Calu3 (cell line): Measurements from ENCODE around the gene CYP2A13. TPM values are rescaled to one million over a fixed set of nuclear protein-coding genes. Genes with fewer than 3 reads are reported as not detected.
A peak's percentile ranks its signal among the peaks of the same experiment; 100 is the strongest.
"Not testable (repeated sequence)": the region's sequence is repeated elsewhere in the genome, so short reads cannot be mapped to it uniquely, and the experiment has no call there.

Source experiments
- Bru-seq: library from RNA; stranded (reverse); fragments of 400-500 nt; gene quantifications from one replicate; lab custom pipeline; 2021; lab: Mats Ljungman, UMichigan
- BruChase-seq, 2 experiments: library from RNA; stranded (reverse); fragments of 400-500 nt; gene quantifications; one replicate each; lab custom pipeline; 2021; lab: Mats Ljungman, UMichigan
- BruUV-seq: library from RNA; stranded (reverse); fragments of 400-500 nt; replicated peaks from 2 replicates; lab custom pipeline; 2021; lab: Mats Ljungman, UMichigan
- CTCF ChIA-PET: fragments of 300-600 bp; sonication (Branson Sonifier 250); formaldehyde crosslinking; loops from one replicate; lab custom pipeline; 2022; ENCODE audit warnings: antibody characterized with exemption; lab: Charles Lee
- DNase-seq: peaks from one replicate; pipeline ENCODE4 v3.0.0; 2022
- H3K27ac Mint-ChIP-seq: one replicate; pipeline ENCODE4 v1.8.0; 2022; ENCODE audit warnings: mixed read lengths; ENCODE audit not compliant: unreplicated experiment
- H3K27me3 Mint-ChIP-seq: one replicate; pipeline ENCODE4 v1.8.0; 2022; ENCODE audit warnings: mixed read lengths; ENCODE audit not compliant: unreplicated experiment
- H3K36me3 Mint-ChIP-seq: one replicate; pipeline ENCODE4 v1.8.0; 2022; ENCODE audit warnings: mild to moderate bottlenecking, moderate library complexity, mixed read lengths; ENCODE audit not compliant: insufficient read depth, unreplicated experiment
- H3K4me1 Mint-ChIP-seq: one replicate; pipeline ENCODE4 v1.8.0; 2022; ENCODE audit warnings: mild to moderate bottlenecking, low read depth, mixed read lengths; ENCODE audit not compliant: unreplicated experiment
- H3K4me3 Mint-ChIP-seq: one replicate; pipeline ENCODE4 v1.8.0; 2022; ENCODE audit warnings: mild to moderate bottlenecking, low read depth, moderate library complexity, mixed read lengths; ENCODE audit not compliant: unreplicated experiment
- H3K9me3 Mint-ChIP-seq: one replicate; pipeline ENCODE4 v1.8.0; 2022; ENCODE audit warnings: low read depth, mixed read lengths; ENCODE audit not compliant: unreplicated experiment
- intact Hi-C: fragments of 100-400 bp; cut with micrococcal nuclease; formaldehyde crosslinking; loops from one replicate; pipeline ENCODE4 v1.10.0; 2022; ENCODE audit not compliant: unreplicated experiment
- long read RNA-seq: library from polyadenylated mRNA; stranded (forward); transcript quantifications from one replicate; pipeline ENCODE4 v2.0.0, GENCODE V29; 2022
- total RNA-seq: library from RNA; stranded (reverse); gene quantifications from 2 replicates; pipeline ENCODE4 v1.2.3, GENCODE V29; 2022
- TF ChIP-seq, protein P1 (sequence below): fragments of 200-600 bp; IDR thresholded peaks from one replicate; pipeline ENCODE4 v1.8.0; 2022; ENCODE audit warnings: antibody characterized with exemption; ENCODE audit not compliant: unreplicated experiment

The CYP2A13 gene, protein sequence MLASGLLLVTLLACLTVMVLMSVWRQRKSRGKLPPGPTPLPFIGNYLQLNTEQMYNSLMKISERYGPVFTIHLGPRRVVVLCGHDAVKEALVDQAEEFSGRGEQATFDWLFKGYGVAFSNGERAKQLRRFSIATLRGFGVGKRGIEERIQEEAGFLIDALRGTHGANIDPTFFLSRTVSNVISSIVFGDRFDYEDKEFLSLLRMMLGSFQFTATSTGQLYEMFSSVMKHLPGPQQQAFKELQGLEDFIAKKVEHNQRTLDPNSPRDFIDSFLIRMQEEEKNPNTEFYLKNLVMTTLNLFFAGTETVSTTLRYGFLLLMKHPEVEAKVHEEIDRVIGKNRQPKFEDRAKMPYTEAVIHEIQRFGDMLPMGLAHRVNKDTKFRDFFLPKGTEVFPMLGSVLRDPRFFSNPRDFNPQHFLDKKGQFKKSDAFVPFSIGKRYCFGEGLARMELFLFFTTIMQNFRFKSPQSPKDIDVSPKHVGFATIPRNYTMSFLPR
- total RNA-seq = not detected in 2 replicates
- not detected for Bru-seq, nascent RNA
- BruChase-seq, experiment 1, labeled RNA remaining after a 6-hour chase = percentile 8 among the genes with signal in this experiment
- BruChase-seq, experiment 2, labeled RNA remaining after a 2-hour chase = percentile 17 among the genes with signal in this experiment
- long read RNA-seq = 0 reads

DNA sequence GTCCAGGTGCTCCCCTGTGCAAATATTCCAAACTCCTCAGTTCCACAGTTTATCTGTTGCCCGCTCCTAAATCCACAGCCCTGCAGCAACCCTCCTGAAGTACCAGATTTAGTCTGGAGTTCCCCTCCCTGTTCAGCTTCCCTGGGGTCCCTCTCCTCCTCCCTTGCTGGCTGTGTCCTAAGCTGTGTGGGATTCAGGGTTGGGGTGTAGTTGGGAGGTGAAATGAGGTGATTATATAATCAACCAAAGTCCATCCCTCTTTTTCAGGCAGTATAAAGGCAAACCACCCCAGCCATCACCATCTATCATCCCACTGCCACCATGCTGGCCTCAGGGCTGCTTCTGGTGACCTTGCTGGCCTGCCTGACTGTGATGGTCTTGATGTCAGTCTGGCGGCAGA lies at the start of gene CYP2A13:
TSS of gene CYP2A13 (plus strand) at position 301 of the 400 bp plus-strand sequence. CDS start at position 322, 21 bp downstream.
- TF ChIP-seq, protein P1, sequence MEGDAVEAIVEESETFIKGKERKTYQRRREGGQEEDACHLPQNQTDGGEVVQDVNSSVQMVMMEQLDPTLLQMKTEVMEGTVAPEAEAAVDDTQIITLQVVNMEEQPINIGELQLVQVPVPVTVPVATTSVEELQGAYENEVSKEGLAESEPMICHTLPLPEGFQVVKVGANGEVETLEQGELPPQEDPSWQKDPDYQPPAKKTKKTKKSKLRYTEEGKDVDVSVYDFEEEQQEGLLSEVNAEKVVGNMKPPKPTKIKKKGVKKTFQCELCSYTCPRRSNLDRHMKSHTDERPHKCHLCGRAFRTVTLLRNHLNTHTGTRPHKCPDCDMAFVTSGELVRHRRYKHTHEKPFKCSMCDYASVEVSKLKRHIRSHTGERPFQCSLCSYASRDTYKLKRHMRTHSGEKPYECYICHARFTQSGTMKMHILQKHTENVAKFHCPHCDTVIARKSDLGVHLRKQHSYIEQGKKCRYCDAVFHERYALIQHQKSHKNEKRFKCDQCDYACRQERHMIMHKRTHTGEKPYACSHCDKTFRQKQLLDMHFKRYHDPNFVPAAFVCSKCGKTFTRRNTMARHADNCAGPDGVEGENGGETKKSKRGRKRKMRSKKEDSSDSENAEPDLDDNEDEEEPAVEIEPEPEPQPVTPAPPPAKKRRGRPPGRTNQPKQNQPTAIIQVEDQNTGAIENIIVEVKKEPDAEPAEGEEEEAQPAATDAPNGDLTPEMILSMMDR = no peak
- no peak within 1 kb of the TSS for H3K27ac Mint-ChIP-seq
- H3K4me1 Mint-ChIP-seq = peaks cover 34% of the 10 kb centered on the region
- intact Hi-C loops = no loop called here
- CTCF ChIA-PET = no interaction called here
- no peaks in the 10 kb centered on the region for H3K9me3 Mint-ChIP-seq
- no peak within 1 kb of the TSS for H3K4me3 Mint-ChIP-seq
- peaks cover 47% of the 10 kb centered on the region for H3K27me3 Mint-ChIP-seq
- peaks cover 8% of the 10 kb centered on the region for H3K36me3 Mint-ChIP-seq
- BruUV-seq = no TSS peak
- no peak for DNase-seq

DNA sequence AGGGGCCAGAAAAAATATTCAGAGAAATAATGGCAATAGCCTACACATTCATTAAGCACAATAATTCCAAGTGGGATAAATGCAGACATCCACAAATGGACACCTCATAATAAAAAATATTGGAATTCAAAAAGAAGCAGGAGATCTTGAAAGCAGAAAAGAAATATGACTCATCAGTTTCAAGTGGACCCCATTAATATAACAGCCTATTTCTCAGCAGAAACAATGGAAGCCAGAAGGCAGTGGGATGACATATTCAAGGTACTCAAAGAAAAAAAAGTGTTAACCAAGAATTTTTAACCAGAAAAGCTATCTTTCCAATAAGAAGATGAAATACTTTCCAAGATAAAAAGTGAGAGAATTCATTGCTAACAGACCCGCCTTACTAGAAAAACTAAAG lies 48.4 kb upstream of the CYP2A13 start:
- no peaks in the 10 kb centered on the region for H3K27me3 Mint-ChIP-seq
- CTCF ChIA-PET = no interaction called here

DNA sequence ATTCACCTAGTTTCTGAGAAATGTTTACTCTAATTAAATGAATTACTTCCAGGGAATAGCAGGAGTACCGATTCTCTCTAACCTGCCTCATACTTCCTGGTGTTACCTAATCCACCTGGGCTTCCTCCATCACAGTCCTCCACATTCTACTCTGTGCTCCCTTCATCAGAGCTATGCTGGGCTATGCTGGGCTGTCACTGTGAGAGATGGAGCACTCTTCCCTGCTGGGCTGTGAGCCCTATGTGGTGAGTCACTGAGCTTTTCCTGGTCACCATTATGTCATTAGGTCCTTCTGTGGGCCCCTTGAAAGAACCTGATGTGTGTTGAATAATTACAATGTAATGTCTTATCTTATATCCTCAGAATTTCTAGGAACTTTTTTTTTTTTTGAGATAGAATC lies 43.2 kb upstream of the CYP2A13 start:
- H3K27ac Mint-ChIP-seq = peak overlapping the region; percentile 25
- H3K4me3 Mint-ChIP-seq, H3K36me3 Mint-ChIP-seq, H3K9me3 Mint-ChIP-seq, intact Hi-C loops, BruUV-seq: not testable (repeated sequence)
- CTCF ChIA-PET = interaction anchor here (0.6 to 0.7 kb wide), 4 partner anchors 68 to 1794 kb away, joined by 3 to 8 read pairs (median 4); no protein-coding TSS in a partner anchor
- peaks cover 13% of the 10 kb centered on the region for H3K4me1 Mint-ChIP-seq
- peak; percentile 60 for DNase-seq
- H3K27me3 Mint-ChIP-seq = peaks cover 25% of the 10 kb centered on the region

More for the DNA sequence above, 48.4 kb upstream of the CYP2A13 start:
- intact Hi-C loops = no loop called here
- peaks cover 4% of the 10 kb centered on the region for H3K9me3 Mint-ChIP-seq
- no peaks in the 10 kb centered on the region for H3K36me3 Mint-ChIP-seq
- no peak overlapping the region for H3K4me3 Mint-ChIP-seq
- no TSS peak for BruUV-seq
- TF ChIP-seq, protein P1 = no peak
- H3K27ac Mint-ChIP-seq = no peak overlapping the region
- H3K4me1 Mint-ChIP-seq = peaks cover 27% of the 10 kb centered on the region
- no peak for DNase-seq

DNA sequence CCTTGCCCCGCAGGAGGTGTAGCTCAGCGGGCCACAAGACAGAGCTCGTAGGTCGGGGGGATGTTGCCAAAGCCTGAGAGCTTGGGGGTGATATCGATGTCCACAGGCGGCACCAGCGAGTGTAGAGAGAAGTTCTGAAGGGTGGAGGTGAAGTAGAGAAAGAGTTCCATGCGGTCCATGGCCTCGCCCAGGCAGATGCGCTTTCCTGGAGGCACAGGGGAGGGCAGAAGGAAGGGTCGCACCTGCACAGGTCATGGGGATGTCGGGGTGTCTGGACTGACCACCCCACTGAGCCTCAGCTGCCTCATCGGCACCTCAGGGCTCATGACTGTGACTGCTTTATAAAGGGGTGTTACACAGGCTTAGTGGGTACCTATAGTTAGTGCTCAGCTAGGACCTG lies 37.8 kb upstream of the CYP2A13 start:
- CTCF ChIA-PET = interaction anchor here (0.6 kb wide), 1 partner anchor 64 kb away, joined by 3 read pairs; no protein-coding TSS in a partner anchor
- peaks cover under 1% of the 10 kb centered on the region for H3K4me1 Mint-ChIP-seq
- no peaks in the 10 kb centered on the region for H3K9me3 Mint-ChIP-seq
- no peaks in the 10 kb centered on the region for H3K36me3 Mint-ChIP-seq
- no peak overlapping the region for H3K27ac Mint-ChIP-seq
- H3K4me3 Mint-ChIP-seq = no peak overlapping the region
- TF ChIP-seq, protein P1 = no peak
- intact Hi-C loops = no loop called here
- DNase-seq = no peak
- peaks cover 52% of the 10 kb centered on the region for H3K27me3 Mint-ChIP-seq
- BruUV-seq = no TSS peak

DNA sequence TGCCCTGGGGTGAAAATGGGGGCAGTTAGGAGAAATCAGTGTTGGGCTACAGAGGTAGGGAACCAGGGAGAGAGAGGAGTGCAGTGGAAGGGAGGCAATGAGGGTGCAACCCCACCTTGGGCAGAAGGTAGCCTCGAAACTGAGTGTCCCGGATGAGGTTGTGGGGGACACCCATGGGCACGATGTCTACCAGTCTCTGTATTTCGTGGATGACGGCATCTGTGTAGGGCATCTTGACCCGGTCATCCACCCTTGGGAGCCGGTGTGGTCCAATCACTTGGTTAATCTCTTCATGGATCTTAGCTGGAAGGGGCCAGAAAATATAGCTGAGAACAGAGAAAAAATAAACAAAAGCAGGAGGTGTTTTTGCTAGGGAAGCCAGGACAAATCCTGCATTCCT lies 36.1 kb upstream of the CYP2A13 start:
- H3K4me1 Mint-ChIP-seq, H3K36me3 Mint-ChIP-seq, H3K27ac Mint-ChIP-seq, H3K4me3 Mint-ChIP-seq, intact Hi-C loops, DNase-seq, H3K9me3 Mint-ChIP-seq, BruUV-seq, CTCF ChIA-PET: not testable (repeated sequence)
- peaks cover 60% of the 10 kb centered on the region for H3K27me3 Mint-ChIP-seq

DNA sequence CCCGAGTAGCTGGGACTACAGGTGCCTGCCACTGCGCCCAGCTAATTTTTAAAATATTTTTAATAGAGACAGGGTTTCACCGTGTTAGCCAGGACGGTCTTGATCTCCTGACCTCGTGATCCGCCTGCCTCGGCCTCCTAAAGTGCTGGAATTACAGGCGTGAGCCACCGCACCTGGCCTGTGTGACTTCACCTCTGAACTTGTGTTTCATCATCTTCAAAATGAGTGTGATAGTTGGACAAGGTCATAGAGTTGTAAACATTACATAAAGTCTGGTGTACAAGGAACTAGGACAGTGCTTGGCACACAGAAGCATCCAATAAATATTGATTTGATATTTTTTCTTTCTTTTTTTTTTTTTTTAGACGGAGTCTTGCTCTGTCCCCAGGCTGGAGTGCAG lies 34.9 kb upstream of the CYP2A13 start:
- H3K27me3 Mint-ChIP-seq = peaks cover 52% of the 10 kb centered on the region
- BruUV-seq, H3K36me3 Mint-ChIP-seq, H3K4me3 Mint-ChIP-seq, intact Hi-C loops, DNase-seq, CTCF ChIA-PET, H3K27ac Mint-ChIP-seq, H3K9me3 Mint-ChIP-seq, H3K4me1 Mint-ChIP-seq: not testable (repeated sequence)
